Measurements from ENCODE around the gene NR2F1-AS1. TPM values are rescaled to one million over a fixed set of nuclear protein-coding genes. Genes with fewer than 3 reads are reported as not detected.

Gene NR2F1-AS1
- polyA plus RNA-seq, 2 of the 4 experiments (the other 2 are of a cell fraction) = 5.5 to 8.3 TPM

DNA sequence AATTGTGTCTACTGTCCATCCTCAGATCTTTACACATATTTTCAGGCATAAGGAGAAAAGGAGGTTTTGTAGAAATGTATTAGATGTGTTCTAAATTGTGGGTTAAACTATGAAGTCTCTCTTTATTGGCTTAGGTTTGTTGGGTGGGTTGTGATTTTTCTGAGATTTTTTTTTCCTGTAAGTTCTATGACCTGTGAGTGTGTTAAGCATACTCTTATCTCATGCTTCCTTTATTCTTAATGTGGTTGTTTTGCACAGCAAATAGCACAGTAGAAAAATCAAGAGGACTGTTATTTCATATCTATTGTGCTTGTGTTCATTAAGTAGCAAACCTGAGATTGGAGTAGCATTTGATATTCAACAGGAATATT is 25.3 kb upstream of the NR2F1-AS1 start:
- FAIRE-seq = no peak
- POLR2A ChIA-PET = no interaction called here
- DNase-seq (ENCODE audit: low read depth in 1 of 2, low spot score in 1 of 2) = no peak
- CTCF ChIA-PET = interaction anchor here (0.5 to 3.5 kb wide), 5 partner anchors 14 to 419 kb away, joined by 3 to 25 read pairs (median 3); partner anchors contain the start of gene NR2F1-AS1
- Histone ChIP-seq H3K4me1 (peaks cover 8% of the 10 kb centered on the region; the same call in 2 of the 3 replicates), H3K27ac (no peak overlapping the region), H3K9me3 (no peaks in the 10 kb centered on the region), H3K4me2 (no peak overlapping the region), H3K4me3 (no peak overlapping the region)
- TF ChIP-seq EP300 (IDR thresholded peaks at IDR 0.05) (no peak), JUNB (IDR thresholded peaks at IDR 0.05) (no peak), ZC3H11A (IDR thresholded peaks at IDR 0.05) (no peak), CEBPB (IDR thresholded peaks at IDR 0.05) (no peak), KDM5A (IDR thresholded peaks at IDR 0.05) (no peak), CBX8 (IDR thresholded peaks at IDR 0.05) (no peak), RCOR1 (IDR thresholded peaks at IDR 0.05; ENCODE audit: low read depth, low read length) (no peak), CBX2 (IDR thresholded peaks at IDR 0.05; ENCODE audit: borderline replicate concordance, low read depth) (no peak)
- TF ChIP-seq, protein P1, sequence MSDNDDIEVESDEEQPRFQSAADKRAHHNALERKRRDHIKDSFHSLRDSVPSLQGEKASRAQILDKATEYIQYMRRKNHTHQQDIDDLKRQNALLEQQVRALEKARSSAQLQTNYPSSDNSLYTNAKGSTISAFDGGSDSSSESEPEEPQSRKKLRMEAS (IDR thresholded peaks at IDR 0.05) = no peak
- TF ChIP-seq, protein P2, sequence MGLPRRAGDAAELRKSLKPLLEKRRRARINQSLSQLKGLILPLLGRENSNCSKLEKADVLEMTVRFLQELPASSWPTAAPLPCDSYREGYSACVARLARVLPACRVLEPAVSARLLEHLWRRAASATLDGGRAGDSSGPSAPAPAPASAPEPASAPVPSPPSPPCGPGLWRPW (IDR thresholded peaks at IDR 0.05) = no peak
- no peak for ATAC-seq

DNA sequence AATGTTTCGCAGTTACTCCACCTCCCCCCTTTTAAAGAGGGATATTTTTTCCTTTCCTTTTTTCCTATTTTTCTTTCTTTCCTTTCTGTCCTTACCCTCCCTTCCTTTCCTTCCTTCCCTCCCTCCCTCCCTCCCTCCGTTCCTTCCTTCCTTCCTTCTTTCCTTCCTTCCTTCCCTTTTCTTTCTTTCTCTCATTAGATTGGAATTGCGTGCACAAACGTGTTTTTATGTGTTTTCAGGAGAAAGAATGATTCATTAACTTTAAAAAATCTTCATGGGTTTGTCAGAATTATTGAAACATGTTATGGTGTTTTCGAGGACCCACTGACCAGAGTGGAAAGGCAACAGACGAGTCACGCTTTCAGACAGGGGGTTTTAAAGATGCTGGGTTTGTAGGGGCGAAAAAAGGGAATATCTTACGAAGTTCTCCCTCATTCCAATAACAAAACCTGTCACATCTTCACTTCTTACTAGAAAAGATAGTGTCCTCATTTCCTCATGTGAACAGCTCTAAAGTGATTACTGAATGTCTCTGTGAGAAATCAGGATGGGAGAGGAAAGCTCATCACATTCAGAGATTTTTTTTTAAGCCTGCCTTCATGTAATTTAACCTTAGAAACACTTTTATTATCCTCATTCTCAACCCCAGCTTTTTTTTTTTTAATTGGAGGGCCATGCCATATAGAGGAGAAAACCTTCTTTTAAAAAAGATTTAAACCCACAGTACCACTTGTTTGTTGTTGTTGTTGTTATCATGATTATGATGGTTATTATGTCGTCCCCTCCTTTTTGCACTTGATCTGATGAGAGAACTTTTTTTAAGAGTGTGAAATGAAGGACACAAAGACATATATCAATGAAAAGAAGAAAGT is 23.9 kb upstream of the NR2F1-AS1 start:
- H3K4me1 ChIP-seq = peaks cover 8% of the 10 kb centered on the region; the same call in 2 of the 3 replicates
- DNase-seq (ENCODE audit: low read depth in 1 of 2, low spot score in 1 of 2) = no peak
- no peak overlapping the region for H3K27ac ChIP-seq
- CTCF ChIA-PET = interaction anchor here (0.9 to 1.3 kb wide), 2 partner anchors 9 to 196 kb away, joined by 3 to 4 read pairs; no protein-coding TSS in a partner anchor
- no peaks in the 10 kb centered on the region for H3K9me3 ChIP-seq
- TF ChIP-seq RFX5 (IDR thresholded peaks at IDR 0.05) (no peak), MYC (IDR thresholded peaks at IDR 0.05; ENCODE audit: borderline replicate concordance, low read length) (no peak), NPAS2 (CRISPR knock-in tag; IDR thresholded peaks at IDR 0.05; ENCODE audit: borderline replicate concordance) (no peak), SMC3 (IDR thresholded peaks at IDR 0.05) (no peak), RARB (CRISPR knock-in tag; IDR thresholded peaks at IDR 0.05) (no peak), CBX2 (IDR thresholded peaks at IDR 0.05; ENCODE audit: borderline replicate concordance, low read depth) (no peak), CHD4 (IDR thresholded peaks at IDR 0.05; ENCODE audit: borderline replicate concordance) (no peak), MAFK (IDR thresholded peaks at IDR 0.05; ENCODE audit: partially characterized antibody) (no peak), ESRRA (IDR thresholded peaks at IDR 0.05; ENCODE audit: borderline replicate concordance, low read length) (no peak), HOXA7 (CRISPR knock-in tag; IDR thresholded peaks at IDR 0.05) (no peak), FOXS1 (CRISPR knock-in tag; IDR thresholded peaks at IDR 0.05) (no peak), TP53 (CRISPR knock-in tag; IDR thresholded peaks at IDR 0.05) (no peak), EP300 (IDR thresholded peaks at IDR 0.05) (no peak)
- TF ChIP-seq, protein P3, sequence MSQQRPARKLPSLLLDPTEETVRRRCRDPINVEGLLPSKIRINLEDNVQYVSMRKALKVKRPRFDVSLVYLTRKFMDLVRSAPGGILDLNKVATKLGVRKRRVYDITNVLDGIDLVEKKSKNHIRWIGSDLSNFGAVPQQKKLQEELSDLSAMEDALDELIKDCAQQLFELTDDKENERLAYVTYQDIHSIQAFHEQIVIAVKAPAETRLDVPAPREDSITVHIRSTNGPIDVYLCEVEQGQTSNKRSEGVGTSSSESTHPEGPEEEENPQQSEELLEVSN (IDR thresholded peaks at IDR 0.05; ENCODE audit: borderline replicate concordance, low read depth) = no peak
- TF ChIP-seq, protein P4, sequence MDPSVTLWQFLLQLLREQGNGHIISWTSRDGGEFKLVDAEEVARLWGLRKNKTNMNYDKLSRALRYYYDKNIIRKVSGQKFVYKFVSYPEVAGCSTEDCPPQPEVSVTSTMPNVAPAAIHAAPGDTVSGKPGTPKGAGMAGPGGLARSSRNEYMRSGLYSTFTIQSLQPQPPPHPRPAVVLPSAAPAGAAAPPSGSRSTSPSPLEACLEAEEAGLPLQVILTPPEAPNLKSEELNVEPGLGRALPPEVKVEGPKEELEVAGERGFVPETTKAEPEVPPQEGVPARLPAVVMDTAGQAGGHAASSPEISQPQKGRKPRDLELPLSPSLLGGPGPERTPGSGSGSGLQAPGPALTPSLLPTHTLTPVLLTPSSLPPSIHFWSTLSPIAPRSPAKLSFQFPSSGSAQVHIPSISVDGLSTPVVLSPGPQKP (IDR thresholded peaks at IDR 0.05; ENCODE audit: low read depth, low read length) = no peak
- TF ChIP-seq, protein P1 (IDR thresholded peaks at IDR 0.05) = no peak
- TF ChIP-seq, protein P5, sequence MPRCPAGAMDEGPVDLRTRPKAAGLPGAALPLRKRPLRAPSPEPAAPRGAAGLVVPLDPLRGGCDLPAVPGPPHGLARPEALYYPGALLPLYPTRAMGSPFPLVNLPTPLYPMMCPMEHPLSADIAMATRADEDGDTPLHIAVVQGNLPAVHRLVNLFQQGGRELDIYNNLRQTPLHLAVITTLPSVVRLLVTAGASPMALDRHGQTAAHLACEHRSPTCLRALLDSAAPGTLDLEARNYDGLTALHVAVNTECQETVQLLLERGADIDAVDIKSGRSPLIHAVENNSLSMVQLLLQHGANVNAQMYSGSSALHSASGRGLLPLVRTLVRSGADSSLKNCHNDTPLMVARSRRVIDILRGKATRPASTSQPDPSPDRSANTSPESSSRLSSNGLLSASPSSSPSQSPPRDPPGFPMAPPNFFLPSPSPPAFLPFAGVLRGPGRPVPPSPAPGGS (IDR thresholded peaks at IDR 0.05) = no peak
- FAIRE-seq = no peak
- H3K4me3 ChIP-seq = no peak overlapping the region
- POLR2A ChIA-PET = no interaction called here
- 79% methylated on average over 10 of the region's 10 CpGs for WGBS (ENCODE audit: missing lambda C conversion rate)
- H3K4me2 ChIP-seq = no peak overlapping the region; the same call in 2 of the 3 replicates
- ATAC-seq = no peak

All from A549 (cell line).